ENCODE measurements around the gene SCD5. TPM values are rescaled to one million over a fixed set of nuclear protein-coding genes. Genes with fewer than 3 reads are reported as not detected.

The SCD5 gene
- total and polyA plus RNA-seq, 2 experiments from 2014 or later = 0.79 to 1.6 TPM

GRCh38 chr4:82712561-82712960 is 86.0 kb downstream of the SCD5 start:
- Mint-ChIP-seq H3K4me3 (no peak overlapping the region), H3K4me1 (peaks cover 11% of the 10 kb centered on the region), H3K36me3 (ENCODE audit: low read depth) (no peaks in the 10 kb centered on the region), H3K27ac (no peak overlapping the region), H3K27me3 (ENCODE audit: insufficient read depth, low read depth, poor library complexity) (peaks cover 2% of the 10 kb centered on the region), H3K9me3 (no peaks in the 10 kb centered on the region)
- Histone ChIP-seq H3K4me3 (no peak overlapping the region), H3K27ac (ENCODE audit: low read depth) (no peak overlapping the region), H2AFZ (no peak overlapping the region), H3K27me3 (ENCODE audit: insufficient read depth) (no peaks in the 10 kb centered on the region), H3K4me1 (ENCODE audit: insufficient read depth) (peaks cover 7% of the 10 kb centered on the region; the same call in 1 of the 2 replicates), H3F3A (replicated peaks; ENCODE audit: low read depth) (no peaks in the 10 kb centered on the region), H3K4me2 (no peak overlapping the region), H4K20me1 (replicated peaks; ENCODE audit: insufficient read depth) (no peaks in the 10 kb centered on the region), H3K79me2 (replicated peaks; ENCODE audit: insufficient read depth) (no peaks in the 10 kb centered on the region), H3K9me2 (ENCODE audit: insufficient read depth) (no peaks in the 10 kb centered on the region), H3K36me3 (ENCODE audit: insufficient read depth) (no peaks in the 10 kb centered on the region)
- DNase-seq (ENCODE audit: low spot score) (no peak), ATAC-seq (no peak)
- TF ChIP-seq ZNF114 (CRISPR knock-in tag; IDR thresholded peaks at IDR 0.05) = no peak
- no peak for TF ChIP-seq POLR2AphosphoS5 (IDR thresholded peaks at IDR 0.05; ENCODE audit: low read depth)
- TF ChIP-seq ZNF462 (CRISPR knock-in tag; IDR thresholded peaks at IDR 0.05) = no peak
- no peak for TF ChIP-seq NANOG (IDR thresholded peaks at IDR 0.05; ENCODE audit: borderline replicate concordance)
- TF ChIP-seq EZH2phosphoT487 (IDR thresholded peaks at IDR 0.05; ENCODE audit: unreplicated experiment) = no peak
- no peak for TF ChIP-seq ETS1 (IDR thresholded peaks at IDR 0.05)
- TF ChIP-seq REST (IDR thresholded peaks at IDR 0.05; ENCODE audit: unreplicated experiment) = no peak
- TF ChIP-seq EZH2 (IDR thresholded peaks at IDR 0.05; ENCODE audit: low read depth, unreplicated experiment) = no peak

All from GM23338 (cell line).